GM12865 (cell line): ENCODE results near the gene CLK1.
"Not testable (repeated sequence)": the region's sequence is repeated elsewhere in the genome, so short reads cannot be mapped to it uniquely, and the experiment has no call there.

Experiments used
- DNase-seq: peaks from one replicate; pipeline ENCODE4 v3.0.0; 2010; ENCODE audit warnings: low read depth
- H3K4me3 ChIP-seq: 2 replicates; pipeline ENCODE4 v1.5.1; 2011; ENCODE audit warnings: mild to moderate bottlenecking, low read depth, low read length, control low read depth
- TF ChIP-seq, protein P1 (sequence below): IDR thresholded peaks from 2 replicates; pipeline ENCODE4 v1.5.1; 2011; ENCODE audit warnings: low read length, control low read depth, low read depth, inconsistent platforms; ENCODE audit not compliant: insufficient read depth; ENCODE audit errors: missing control alignments

Gene CLK1

DNA sequence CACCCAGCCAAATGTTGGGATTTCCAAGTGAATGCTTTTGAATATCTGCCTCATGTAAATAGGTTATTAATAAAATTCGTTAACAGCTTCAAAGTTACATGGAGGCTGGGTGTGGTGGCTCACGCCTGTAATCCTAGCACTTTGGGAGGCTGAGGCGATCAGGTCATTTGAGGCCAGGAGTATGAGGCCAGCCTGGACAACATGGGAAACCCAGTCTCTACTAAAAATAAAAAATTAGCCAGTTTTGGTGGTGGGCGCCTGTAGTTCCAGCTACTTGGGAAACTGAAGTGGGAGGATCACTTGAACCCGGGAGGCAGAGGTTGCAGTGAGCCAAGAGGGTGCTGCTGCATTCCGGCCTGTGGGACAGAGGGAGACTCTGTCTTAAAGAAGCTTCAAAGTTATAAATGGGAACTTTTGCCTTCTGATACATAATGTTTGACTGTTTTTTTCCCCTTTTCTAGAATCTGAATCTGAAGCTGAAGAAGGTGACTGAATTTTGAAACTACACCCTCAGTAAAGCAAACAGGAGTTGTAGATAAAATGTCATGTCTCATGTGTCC, 42.7 kb downstream of the CLK1 start:
- TF ChIP-seq, protein P1, sequence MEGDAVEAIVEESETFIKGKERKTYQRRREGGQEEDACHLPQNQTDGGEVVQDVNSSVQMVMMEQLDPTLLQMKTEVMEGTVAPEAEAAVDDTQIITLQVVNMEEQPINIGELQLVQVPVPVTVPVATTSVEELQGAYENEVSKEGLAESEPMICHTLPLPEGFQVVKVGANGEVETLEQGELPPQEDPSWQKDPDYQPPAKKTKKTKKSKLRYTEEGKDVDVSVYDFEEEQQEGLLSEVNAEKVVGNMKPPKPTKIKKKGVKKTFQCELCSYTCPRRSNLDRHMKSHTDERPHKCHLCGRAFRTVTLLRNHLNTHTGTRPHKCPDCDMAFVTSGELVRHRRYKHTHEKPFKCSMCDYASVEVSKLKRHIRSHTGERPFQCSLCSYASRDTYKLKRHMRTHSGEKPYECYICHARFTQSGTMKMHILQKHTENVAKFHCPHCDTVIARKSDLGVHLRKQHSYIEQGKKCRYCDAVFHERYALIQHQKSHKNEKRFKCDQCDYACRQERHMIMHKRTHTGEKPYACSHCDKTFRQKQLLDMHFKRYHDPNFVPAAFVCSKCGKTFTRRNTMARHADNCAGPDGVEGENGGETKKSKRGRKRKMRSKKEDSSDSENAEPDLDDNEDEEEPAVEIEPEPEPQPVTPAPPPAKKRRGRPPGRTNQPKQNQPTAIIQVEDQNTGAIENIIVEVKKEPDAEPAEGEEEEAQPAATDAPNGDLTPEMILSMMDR = no peak
- H3K4me3 ChIP-seq = no peak overlapping the region
- DNase-seq = no peak

DNA sequence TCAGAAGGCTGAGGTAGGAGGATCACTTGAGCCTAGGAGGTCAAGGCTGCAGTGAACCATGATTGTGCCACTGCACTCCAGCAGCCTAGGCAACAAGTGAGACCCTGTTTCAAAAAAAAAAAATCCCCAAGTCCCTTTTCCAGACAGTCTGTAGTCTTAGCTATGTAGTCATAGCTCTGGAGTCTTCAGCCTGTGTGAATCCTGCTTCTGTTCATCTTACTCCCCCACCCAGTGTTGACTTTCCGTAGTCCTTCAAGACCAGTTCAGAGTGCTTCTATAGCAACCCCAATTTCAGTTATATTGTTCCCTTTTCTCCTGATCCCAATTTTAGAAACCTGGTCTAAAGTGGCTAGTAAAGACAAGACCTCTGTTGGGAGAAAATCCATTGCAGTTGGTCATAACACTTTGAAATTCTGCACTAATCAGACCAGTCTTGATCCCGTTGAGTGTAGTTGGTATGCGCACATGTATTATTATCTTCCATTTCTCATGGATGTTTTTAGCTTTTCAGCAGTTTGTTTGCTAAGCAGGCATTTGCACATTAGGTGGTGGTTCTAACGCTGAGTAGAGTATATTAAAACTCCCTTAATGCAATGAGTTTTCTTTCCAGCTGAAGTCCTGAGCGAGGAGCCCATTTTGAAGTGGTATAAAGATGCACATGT, 43.8 kb downstream of the CLK1 start:
- H3K4me3 ChIP-seq = no peak overlapping the region
- DNase-seq = no peak
- TF ChIP-seq, protein P1 = no peak

DNA sequence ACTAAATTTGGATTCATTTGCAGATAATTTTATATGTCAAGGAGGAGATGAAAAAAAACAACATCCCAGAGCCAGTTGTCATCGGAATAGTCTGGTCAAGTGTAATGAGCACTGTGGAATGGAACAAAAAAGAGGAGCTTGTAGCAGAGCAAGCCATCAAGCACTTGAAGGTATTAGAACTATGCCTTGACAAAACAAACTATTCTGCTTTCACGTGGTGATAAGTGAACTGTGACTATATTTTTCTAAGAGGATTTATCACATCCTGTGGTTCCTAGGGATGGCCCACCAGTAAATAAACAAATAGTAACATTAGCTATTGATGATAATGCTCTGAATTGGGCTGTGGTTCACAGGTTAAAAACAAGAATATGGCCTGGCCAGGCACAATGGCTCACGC, 45.7 kb downstream of the CLK1 start:
- not testable (repeated sequence) for H3K4me3 ChIP-seq, DNase-seq

DNA sequence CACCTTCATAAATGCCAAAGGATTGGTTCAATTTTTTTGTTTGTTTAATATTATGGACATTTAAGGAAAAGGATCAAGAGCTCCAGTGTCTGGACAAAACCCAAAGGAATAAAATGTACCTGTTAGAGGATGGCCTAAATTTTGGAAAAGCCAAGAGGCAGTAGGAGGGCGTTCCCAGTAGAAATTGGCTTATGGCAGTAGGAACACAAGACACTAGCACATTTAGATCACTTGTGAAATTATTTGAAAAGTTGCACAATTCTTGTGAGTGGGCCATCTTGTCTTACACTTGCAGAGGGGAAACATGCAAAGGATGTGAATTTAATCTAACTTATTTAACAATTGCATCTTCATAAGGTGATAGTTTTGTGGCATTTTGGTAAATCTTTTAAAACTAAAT, 49.5 kb downstream of the CLK1 start:
- DNase-seq = no peak
- TF ChIP-seq, protein P1 = no peak
- H3K4me3 ChIP-seq = no peak overlapping the region

DNA sequence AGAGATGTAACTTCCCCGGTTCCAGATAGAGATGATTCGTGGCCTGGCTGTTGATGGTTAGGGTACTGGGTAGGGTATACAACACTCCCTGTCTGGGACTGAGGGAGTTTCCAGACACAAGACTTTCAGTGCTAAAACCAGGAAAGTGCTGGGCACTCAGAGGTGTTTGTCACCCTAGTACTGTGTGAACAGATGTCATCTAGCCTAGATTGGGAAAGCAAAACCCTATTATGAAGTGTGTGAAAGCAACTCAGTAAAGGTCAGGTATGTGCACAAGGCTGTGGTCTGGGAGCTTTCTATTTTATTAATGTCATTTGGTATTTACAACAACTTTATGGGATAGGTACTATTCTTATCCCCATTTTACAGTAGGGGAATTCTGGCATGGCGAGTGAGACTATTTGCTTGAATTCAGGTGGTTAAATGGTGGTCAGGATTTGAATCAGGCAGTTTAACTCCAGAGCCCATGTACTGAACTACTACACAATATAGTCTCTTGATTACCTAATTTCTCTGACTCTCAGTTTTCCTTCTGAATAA, 50.1 kb downstream of the CLK1 start:
- peak; percentile 70 for DNase-seq
- peak overlapping the region; percentile 82 for H3K4me3 ChIP-seq
- TF ChIP-seq, protein P1 = no peak

DNA sequence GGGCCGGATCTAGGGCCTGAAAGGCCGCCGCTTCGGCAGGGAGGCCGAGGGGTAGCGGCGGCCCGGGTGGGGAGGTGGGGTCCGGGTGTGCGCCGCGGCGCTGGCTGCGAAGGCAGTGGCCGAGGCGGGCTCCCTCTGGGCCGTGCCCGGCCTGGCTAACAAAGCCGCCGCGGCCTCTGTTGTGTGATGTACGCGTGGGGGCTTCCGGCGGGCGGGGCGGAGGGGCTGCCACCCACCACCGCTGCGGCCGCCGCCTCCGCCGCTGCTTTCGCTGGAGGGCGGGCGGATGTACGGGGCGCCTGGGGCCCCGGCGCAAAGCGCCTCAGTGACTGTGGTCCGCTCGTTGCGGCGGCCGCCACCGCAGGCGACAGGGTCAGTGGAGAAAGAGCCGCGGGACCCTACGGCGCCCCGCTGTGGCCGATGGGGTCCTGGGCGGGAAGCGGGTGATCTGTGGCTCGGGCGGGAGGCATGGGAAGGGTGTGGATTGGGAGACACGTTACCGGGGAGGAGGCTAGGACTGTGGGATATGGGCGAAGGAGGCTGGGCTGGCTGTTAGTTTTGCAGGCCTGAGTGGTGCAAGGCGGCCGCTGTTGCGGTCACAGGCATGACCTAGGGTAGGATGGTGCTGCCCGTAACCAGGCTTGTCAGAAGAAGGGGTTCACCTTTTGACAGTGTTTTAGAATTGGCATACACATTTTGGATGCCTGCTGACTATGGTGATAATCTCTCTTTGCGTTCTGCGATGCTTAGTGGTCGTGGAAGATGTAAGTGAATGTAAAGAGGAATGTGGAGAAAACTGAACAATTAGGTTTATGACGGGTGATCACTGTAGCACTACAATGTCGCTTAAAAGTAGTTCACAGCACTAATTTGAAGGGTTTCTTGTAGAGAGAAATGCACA, 52.1 kb downstream of the CLK1 start:
- TF ChIP-seq, protein P1 = peak; percentile 59
- DNase-seq = peak; percentile 79
- peak overlapping the region; percentile 82 for H3K4me3 ChIP-seq

DNA sequence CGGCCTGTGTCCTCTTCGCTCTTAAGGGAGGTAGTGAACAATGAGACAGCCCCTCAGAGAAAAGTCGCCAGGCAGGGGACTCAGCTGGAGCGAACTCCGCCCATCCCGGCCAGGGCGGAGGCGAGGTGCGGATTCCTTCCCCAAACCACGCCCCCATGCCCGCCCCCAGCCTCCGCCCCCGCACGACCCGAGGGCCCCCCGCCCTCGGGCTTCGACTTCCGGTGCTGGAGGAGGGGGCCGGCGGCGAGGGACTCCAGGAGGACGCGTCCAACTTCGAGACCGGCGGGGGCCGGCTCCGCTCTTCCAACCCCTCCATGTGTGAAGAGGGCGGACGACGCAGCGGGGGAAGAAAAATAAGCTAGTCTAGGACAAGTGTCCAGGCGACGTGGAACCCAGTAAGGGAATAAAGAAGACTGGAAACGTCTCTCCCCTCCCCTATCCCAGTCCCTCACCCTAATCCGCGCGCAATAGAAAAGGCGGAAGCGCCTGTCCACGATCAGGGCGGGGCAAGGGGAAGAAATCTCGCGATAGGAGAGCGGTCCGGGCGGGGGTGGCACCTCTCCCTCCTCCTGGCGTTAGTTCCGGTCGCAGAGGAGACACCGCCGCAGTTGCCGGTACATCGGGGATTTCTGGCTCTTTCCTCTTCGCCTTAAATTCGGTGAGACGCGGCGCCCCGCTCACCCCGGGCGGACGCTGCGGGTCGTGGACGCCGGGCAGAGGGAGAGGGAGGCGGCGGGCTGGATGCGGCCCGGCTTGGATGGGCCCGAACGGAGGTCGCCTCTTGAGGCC, 52.9 kb downstream of the CLK1 start, which contains the start of gene BZW1:
Gene BZW1 (plus strand): TSS at position 578 of the 789 bp plus-strand sequence. CDS start 1,308 bp downstream, outside the sequence.
- H3K4me3 ChIP-seq = peak within 1 kb of the TSS; percentile 82
- TF ChIP-seq, protein P1 = no peak
- peak; percentile 98 for DNase-seq
